ENCODE results near the gene CPNE6.
A peak's percentile ranks its signal among the peaks of the same experiment; 100 is the strongest.

CPNE6 gene

DNA sequence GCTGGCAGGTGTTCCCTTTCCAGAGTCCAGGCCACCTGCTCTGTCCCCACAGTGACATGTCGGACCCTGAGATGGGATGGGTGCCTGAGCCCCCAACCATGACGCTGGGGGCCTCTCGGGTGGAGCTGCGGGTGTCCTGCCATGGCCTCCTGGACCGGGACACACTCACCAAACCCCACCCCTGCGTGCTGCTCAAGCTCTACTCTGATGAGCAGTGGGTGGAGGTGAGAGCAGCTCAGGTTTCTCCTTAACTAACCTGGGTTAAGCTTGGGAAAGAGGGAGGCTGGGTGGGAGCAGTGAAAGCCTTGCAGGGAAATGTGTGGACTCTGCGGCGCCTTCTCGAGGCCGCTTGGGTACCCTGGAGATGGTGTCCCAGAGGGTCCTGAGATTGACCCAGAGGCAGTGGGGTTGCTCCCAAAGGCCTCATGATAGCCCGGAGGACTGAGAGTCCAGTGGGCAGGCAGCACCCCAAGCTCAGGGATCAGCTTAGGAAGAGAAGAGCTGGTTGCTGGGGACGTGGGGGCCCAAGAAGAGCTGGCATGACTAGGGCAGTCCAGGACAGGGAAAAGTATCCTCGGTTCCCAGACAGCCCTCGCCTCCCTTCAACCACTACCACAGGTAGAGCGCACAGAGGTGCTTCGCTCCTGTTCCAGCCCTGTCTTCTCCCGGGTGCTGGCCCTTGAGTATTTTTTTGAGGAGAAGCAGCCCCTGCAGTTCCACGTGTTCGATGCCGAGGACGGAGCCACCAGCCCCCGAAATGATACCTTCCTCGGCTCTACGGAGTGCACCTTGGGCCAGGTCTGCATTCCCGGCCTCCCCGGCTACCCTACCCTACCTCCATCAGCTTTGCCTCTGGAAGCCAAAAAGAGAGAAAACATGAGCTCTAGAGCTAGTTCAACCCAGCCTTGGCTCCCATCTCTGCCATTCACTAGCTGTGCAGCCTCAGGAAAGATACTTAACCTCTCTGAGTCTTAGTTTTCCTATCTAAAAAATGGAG lies 1.8 kb downstream of the CPNE6 start:
- H3K9me3 ChIP-seq (ENCODE audit: insufficient read depth, low read depth, low read length) = no peaks in the 10 kb centered on the region
- no peaks in the 10 kb centered on the region for H3K36me3 ChIP-seq (ENCODE audit: insufficient read depth, low read length)
- H3K27ac ChIP-seq (ENCODE audit: low read depth, low read length) = no peak overlapping the region
- no peak overlapping the region for H3K4me3 ChIP-seq (ENCODE audit: low read length)
- no peaks in the 10 kb centered on the region for H3K27me3 ChIP-seq (ENCODE audit: insufficient read depth, low read length)
- no peak overlapping the region for H3K9ac ChIP-seq (ENCODE audit: low read depth, low read length)
- 87% methylated on average over 26 of the region's 26 CpGs for WGBS
- H3K4me1 ChIP-seq (ENCODE audit: insufficient read depth, low read length) = no peaks in the 10 kb centered on the region

DNA sequence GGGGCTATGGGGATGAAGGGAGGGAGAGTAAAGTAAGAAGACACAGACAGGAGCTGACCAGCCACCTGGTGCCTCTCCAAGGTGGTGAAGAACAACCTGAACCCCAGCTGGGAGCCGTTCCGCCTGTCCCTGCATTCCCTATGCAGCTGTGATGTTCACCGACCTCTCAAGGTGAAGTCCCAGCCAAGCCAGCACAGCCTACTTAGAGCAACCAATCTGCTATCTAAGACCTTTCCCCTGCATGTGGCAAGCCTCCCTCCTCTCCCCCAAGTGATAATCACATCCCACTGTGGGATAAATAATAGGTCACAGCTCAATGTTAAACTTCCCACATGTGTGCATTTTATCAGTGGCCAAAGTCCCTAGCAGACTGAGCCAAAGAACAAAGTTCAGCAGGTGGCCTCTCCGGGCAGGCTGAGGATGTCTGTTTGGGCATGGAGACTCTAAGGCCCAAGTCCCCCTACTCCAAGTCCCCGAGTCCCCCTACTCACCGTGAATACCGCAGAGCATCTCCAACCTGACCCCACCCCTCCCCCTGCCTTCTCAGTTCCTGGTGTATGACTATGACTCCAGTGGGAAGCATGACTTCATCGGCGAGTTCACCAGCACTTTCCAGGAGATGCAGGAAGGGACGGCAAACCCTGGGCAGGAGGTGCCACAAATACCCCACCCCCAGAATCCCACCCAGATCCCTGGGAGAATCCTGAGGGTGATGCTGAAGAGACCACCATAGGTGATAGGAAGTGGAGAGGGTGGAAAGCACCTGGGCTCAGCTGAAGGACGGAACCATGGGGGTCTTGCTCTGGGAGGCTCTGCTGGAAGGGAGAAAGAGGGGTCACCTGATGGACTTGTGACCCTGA lies 3.5 kb downstream of the CPNE6 start:
- Histone ChIP-seq H3K27ac (ENCODE audit: low read depth, low read length) (no peak overlapping the region), H3K9me3 (ENCODE audit: insufficient read depth, low read depth, low read length) (no peaks in the 10 kb centered on the region), H3K4me3 (ENCODE audit: low read length) (no peak overlapping the region), H3K27me3 (ENCODE audit: insufficient read depth, low read length) (peaks cover 2% of the 10 kb centered on the region; the same call in 1 of the 2 replicates), H3K4me1 (ENCODE audit: insufficient read depth, low read length) (peaks cover 5% of the 10 kb centered on the region), H3K36me3 (ENCODE audit: insufficient read depth, low read length) (no peaks in the 10 kb centered on the region), H3K9ac (ENCODE audit: low read depth, low read length) (no peak overlapping the region)
- 86% methylated on average over 11 of the region's 11 CpGs for WGBS

DNA sequence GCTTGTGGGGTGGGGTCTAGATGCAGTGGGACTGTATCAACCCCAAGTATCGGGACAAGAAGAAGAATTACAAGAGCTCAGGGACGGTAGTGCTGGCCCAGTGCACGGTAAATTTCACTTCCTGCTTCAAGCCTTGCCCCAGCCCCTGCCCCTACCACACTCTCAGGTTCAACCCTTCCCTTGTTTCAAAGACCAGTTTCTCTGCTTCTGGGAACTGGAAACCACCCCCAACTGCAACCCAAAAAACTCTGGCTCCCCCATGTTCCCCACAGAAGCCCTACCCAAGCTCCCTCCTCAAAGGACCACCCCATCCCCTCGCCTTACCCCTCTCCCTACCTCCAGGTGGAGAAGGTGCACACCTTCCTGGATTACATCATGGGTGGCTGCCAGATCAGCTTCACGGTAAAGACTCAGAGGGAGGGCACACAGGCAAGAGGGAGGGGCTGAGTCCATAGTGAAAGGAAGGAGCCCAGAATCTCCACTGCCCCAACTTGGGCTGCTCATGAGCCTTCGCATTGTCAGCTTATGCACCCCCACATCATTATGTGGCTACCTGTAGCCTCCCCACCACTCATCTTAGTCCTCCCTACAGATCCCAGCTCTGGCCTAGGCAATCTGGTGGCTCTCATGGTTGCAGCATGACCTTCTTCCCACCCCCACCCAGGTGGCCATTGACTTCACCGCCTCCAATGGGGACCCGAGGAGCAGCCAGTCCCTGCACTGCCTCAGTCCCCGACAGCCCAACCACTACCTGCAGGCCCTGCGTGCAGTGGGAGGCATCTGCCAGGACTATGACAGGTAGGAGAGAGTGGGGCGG lies 4.3 kb downstream of the CPNE6 start:
- Histone ChIP-seq H3K27me3 (ENCODE audit: insufficient read depth, low read length) (peaks cover 10% of the 10 kb centered on the region; the same call in 1 of the 2 replicates), H3K4me3 (ENCODE audit: low read length) (no peak overlapping the region), H3K9me3 (ENCODE audit: insufficient read depth, low read depth, low read length) (no peaks in the 10 kb centered on the region), H3K36me3 (ENCODE audit: insufficient read depth, low read length) (no peaks in the 10 kb centered on the region), H3K9ac (ENCODE audit: low read depth, low read length) (no peak overlapping the region), H3K27ac (ENCODE audit: low read depth, low read length) (no peak overlapping the region), H3K4me1 (ENCODE audit: insufficient read depth, low read length) (peaks cover 14% of the 10 kb centered on the region)
- WGBS = 79% methylated on average over 11 of the region's 11 CpGs

DNA sequence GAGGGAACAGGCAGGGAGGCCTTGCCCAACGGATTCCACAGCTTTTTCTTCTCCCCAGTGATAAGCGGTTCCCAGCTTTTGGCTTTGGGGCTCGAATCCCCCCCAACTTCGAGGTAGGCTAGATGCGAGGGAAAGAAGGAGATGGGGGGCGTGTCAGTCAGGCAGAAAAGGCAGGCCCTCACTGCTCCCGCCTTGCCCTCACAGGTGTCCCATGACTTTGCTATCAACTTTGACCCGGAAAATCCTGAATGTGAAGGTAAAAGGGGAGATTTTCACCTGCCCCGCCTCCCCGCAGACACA lies 4.9 kb downstream of the CPNE6 start:
- Histone ChIP-seq H3K9ac (ENCODE audit: low read depth, low read length) (no peak overlapping the region), H3K9me3 (ENCODE audit: insufficient read depth, low read depth, low read length) (no peaks in the 10 kb centered on the region), H3K36me3 (ENCODE audit: insufficient read depth, low read length) (no peaks in the 10 kb centered on the region), H3K4me3 (ENCODE audit: low read length) (no peak overlapping the region), H3K27me3 (ENCODE audit: insufficient read depth, low read length) (peaks cover 16% of the 10 kb centered on the region; the same call in 1 of the 2 replicates), H3K27ac (ENCODE audit: low read depth, low read length) (no peak overlapping the region), H3K4me1 (ENCODE audit: insufficient read depth, low read length) (peaks cover 16% of the 10 kb centered on the region)
- 86% methylated on average over 10 of the region's 10 CpGs for WGBS

DNA sequence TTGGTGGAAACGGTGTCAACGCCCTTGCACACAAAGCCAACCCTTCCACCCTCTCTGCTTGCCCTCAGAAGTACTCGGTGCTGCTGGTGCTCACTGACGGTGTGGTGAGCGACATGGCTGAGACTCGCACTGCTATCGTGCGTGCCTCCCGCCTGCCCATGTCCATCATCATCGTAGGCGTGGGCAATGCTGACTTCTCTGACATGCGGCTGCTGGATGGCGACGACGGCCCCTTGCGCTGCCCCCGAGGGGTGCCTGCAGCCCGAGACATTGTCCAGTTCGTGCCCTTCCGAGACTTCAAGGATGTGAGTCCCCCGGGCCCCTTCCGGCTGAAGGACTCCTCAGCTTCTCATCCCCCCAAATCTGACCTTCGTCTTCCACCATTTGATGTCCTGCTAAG lies 5.7 kb downstream of the CPNE6 start:
- Histone ChIP-seq H3K27ac (ENCODE audit: low read depth, low read length) (no peak overlapping the region), H3K9ac (ENCODE audit: low read depth, low read length) (no peak overlapping the region), H3K4me3 (ENCODE audit: low read length) (no peak overlapping the region), H3K36me3 (ENCODE audit: insufficient read depth, low read length) (no peaks in the 10 kb centered on the region), H3K4me1 (ENCODE audit: insufficient read depth, low read length) (peaks cover 20% of the 10 kb centered on the region), H3K9me3 (ENCODE audit: insufficient read depth, low read depth, low read length) (no peaks in the 10 kb centered on the region), H3K27me3 (ENCODE audit: insufficient read depth, low read length) (peaks cover 24% of the 10 kb centered on the region)
- WGBS = 94% methylated on average over 23 of the region's 23 CpGs

DNA sequence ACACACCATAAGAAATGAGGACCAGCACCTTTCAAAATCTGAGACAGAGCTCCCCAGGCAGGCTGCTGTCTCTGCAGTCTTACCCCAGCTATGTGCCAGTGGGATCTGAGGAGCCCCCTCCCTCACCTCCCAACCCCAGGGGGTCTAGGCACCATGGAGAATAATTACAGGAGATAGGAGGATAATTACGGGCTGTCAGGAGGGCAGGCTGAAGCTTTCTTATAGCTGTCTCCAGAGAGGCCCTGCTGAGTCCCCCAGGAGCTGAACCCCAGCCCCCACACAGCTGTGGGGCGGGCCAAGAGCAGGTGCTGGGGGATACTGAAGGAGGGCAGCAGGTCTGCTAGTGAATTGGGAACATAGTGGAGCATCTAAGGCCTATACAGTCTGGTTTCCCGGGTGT lies 6.8 kb downstream of the CPNE6 start:
- Histone ChIP-seq H3K4me1 (ENCODE audit: insufficient read depth, low read length) (peaks cover 20% of the 10 kb centered on the region), H3K27ac (ENCODE audit: low read depth, low read length) (no peak overlapping the region), H3K4me3 (ENCODE audit: low read length) (no peak overlapping the region), H3K27me3 (ENCODE audit: insufficient read depth, low read length) (peaks cover 34% of the 10 kb centered on the region), H3K9me3 (ENCODE audit: insufficient read depth, low read depth, low read length) (no peaks in the 10 kb centered on the region), H3K36me3 (ENCODE audit: insufficient read depth, low read length) (no peaks in the 10 kb centered on the region), H3K9ac (ENCODE audit: low read depth, low read length) (no peak overlapping the region)
- 75% methylated on average over 3 of the region's 3 CpGs for WGBS

DNA sequence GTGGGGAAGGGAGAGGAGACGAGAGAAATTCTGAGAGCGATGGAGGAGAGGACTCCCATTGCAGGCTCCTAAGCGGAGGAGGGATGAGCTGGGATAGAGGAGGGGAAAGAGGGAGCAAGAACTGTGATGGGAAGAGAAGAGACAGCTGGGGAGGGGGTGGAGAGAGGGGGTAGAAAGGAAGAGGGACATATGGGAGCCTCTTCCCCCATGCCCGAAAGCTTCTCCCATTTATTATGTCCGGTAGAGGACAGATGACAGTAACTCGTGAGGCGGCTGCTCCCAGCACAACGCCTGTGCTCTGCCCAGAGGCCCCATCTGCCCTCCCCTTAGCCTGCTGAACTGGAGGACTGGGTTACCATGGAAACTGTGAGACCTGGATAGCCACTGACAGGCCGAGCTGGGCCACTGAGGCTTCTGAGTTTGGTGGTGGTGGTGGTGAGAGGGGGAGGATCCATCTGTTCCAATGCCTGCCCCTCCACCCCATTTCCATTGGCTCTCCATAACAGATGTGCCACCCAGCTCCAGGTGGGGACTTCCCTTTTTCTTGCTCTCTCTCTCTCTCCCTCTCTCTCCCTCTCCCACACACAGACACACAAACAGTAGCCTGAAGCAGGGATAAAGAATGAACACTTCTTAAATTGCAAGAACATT lies 8.3 kb downstream of the CPNE6 start:
- peaks cover 47% of the 10 kb centered on the region for H3K27me3 ChIP-seq (ENCODE audit: insufficient read depth, low read length)
- 79% methylated on average over 9 of the region's 9 CpGs for WGBS

DNA sequence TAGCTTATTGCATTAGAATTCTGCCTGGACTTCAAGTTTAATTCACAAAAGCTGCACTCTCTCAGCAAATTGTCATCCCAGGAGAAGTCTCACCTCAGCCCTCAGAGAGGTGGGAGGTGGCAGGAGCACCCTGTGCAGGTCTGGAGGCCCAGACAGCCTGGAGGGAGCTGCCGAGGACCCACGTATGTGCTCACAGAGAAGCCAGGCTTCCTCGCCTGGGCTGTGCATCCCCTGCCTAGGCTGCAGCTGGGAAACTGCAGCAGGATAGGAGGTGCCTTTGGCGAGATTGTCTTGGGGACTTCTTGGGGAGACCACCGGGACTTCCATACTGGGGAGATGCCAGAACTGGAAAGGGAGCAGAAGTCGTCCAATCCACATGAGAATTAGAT lies 8.8 kb downstream of the CPNE6 start:
- Histone ChIP-seq H3K27me3 (ENCODE audit: insufficient read depth, low read length) (peaks cover 47% of the 10 kb centered on the region), H3K9me3 (ENCODE audit: insufficient read depth, low read depth, low read length) (no peaks in the 10 kb centered on the region), H3K4me1 (ENCODE audit: insufficient read depth, low read length) (peaks cover 20% of the 10 kb centered on the region), H3K9ac (ENCODE audit: low read depth, low read length) (no peak overlapping the region), H3K36me3 (ENCODE audit: insufficient read depth, low read length) (no peaks in the 10 kb centered on the region), H3K27ac (ENCODE audit: low read depth, low read length) (no peak overlapping the region), H3K4me3 (ENCODE audit: low read length) (no peak overlapping the region)
- WGBS = 81% methylated on average over 6 of the region's 6 CpGs

More for the DNA sequence above, 8.3 kb downstream of the CPNE6 start:
- Histone ChIP-seq H3K9me3 (ENCODE audit: insufficient read depth, low read depth, low read length) (no peaks in the 10 kb centered on the region), H3K4me1 (ENCODE audit: insufficient read depth, low read length) (peaks cover 20% of the 10 kb centered on the region), H3K9ac (ENCODE audit: low read depth, low read length) (no peak overlapping the region), H3K27ac (ENCODE audit: low read depth, low read length) (no peak overlapping the region), H3K36me3 (ENCODE audit: insufficient read depth, low read length) (no peaks in the 10 kb centered on the region), H3K4me3 (ENCODE audit: low read length) (no peak overlapping the region)

DNA sequence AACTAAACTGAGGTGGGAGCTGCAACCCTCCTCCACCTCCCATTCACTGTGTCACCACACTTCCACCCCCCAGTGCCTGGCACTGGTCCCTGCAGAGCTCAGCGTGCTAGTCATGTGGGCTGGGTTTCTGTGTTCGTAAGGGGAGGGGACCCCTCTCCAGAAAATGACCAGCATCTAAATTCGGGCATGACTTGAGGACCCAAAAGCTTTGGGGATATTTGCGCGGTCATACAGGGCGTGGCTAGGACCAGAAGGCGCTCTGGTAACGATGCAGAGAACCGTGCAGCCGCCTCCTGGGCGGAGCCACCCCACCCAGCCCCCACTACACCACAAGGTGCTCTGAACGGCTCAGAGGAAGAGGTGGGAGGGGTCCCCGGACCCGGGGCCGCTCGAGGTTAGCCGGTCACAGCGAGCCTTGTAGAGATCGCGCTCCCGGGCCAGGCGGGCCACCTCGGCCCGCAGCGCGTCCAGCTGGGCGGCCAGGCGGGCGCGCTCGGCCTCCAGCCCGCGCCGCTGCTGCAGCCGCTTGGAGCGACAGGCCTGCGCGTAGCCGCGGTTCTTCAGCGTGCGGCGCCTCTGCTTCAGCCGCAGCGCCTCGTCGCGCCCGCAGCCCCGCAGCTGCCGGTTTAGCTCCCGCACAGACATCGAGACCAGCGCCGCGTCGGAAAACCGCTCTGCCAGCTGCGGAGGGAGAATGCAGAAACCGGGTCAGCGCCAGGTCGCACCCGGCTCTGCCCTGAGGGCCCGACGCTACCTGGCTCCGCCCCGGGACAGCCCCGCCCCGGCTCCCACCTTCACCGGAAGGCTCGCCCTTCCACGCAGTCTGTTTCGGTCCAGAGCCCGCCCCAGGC lies 9.8 kb downstream of the CPNE6 start:
- Histone ChIP-seq H3K27ac (ENCODE audit: low read depth, low read length) (no peak overlapping the region; the same call in 1 of the 2 replicates), H3K4me1 (ENCODE audit: insufficient read depth, low read length) (peaks cover 20% of the 10 kb centered on the region), H3K27me3 (ENCODE audit: insufficient read depth, low read length) (peaks cover 47% of the 10 kb centered on the region), H3K9ac (ENCODE audit: low read depth, low read length) (peak overlapping the region; percentile 76), H3K9me3 (ENCODE audit: insufficient read depth, low read depth, low read length) (no peaks in the 10 kb centered on the region), H3K4me3 (ENCODE audit: low read length) (peak overlapping the region; percentile 81), H3K36me3 (ENCODE audit: insufficient read depth, low read length) (no peaks in the 10 kb centered on the region)
- under 1% methylated on average over 73 of the region's 74 CpGs for WGBS

DNA sequence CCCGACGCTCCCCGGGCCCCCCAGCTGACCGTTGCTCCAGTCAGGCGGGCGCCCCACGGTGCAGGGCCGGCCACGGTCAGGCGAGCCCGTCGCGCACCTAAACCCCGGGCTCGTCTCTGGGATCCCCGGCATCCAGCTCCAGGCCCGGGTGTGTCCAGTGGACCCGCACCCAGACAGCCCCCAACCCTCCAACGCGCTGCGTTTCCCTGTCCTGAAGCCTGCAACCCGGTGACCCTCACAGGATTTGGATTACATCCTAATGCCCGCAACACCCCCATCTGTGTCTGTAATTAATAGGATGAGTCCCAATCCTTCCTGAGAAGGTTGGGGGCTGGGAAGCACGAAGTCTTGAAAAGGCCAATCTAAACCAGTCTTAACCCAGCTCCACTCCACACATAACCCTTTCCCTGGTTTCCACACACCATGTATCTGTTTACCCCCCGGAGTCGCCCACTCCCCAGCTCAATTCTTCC lies 10.4 kb downstream of the CPNE6 start:
- Histone ChIP-seq H3K4me1 (ENCODE audit: insufficient read depth, low read length) (peaks cover 20% of the 10 kb centered on the region), H3K27ac (ENCODE audit: low read depth, low read length) (no peak overlapping the region), H3K9me3 (ENCODE audit: insufficient read depth, low read depth, low read length) (no peaks in the 10 kb centered on the region), H3K27me3 (ENCODE audit: insufficient read depth, low read length) (peaks cover 47% of the 10 kb centered on the region), H3K9ac (ENCODE audit: low read depth, low read length) (no peak overlapping the region), H3K36me3 (ENCODE audit: insufficient read depth, low read length) (no peaks in the 10 kb centered on the region), H3K4me3 (ENCODE audit: low read length) (peak overlapping the region; percentile 81)
- 17% methylated on average over 26 of the region's 26 CpGs for WGBS

Data from HUES64 (cell line).